ENCODE results near the gene COLEC11.

COLEC11 gene

GRCh38 chr2:3641181-3641580, 46.3 kb downstream of the COLEC11 start:
- no peak for DNase-seq

- DNase-seq: no peak
These were observed 47.0 kb downstream of the COLEC11 start for GRCh38 chr2:3641841-3642421.

GRCh38 chr2:3642521-3643215, 47.8 kb downstream of the COLEC11 start:
- DNase-seq: no peak

GRCh38 chr2:3643371-3644245, 48.7 kb downstream of the COLEC11 start:
- DNase-seq: no peak

GRCh38 chr2:3644246-3644525, 49.3 kb downstream of the COLEC11 start:
- DNase-seq: no peak

- no peak for DNase-seq
These were observed 50.1 kb downstream of the COLEC11 start for GRCh38 chr2:3644891-3645605.

GRCh38 chr2:3645745-3646389, 51.0 kb downstream of the COLEC11 start:
- DNase-seq: no peak

GRCh38 chr2:3646446-3646845, 51.5 kb downstream of the COLEC11 start:
- DNase-seq: no peak

- no peak for DNase-seq
These were observed 52.3 kb downstream of the COLEC11 start for GRCh38 chr2:3647246-3647645.

- no peak for DNase-seq
These were observed 53.1 kb downstream of the COLEC11 start for GRCh38 chr2:3647831-3648651.

- no peak for DNase-seq
These were observed 53.8 kb downstream of the COLEC11 start for GRCh38 chr2:3648652-3649177.

- no peak for DNase-seq
These were observed 54.7 kb downstream of the COLEC11 start for GRCh38 chr2:3649581-3649980.

GRCh38 chr2:3650140-3650920, 55.4 kb downstream of the COLEC11 start:
- no peak for DNase-seq

- no peak for DNase-seq
These were observed 57.1 kb downstream of the COLEC11 start for GRCh38 chr2:3651691-3652648.

- no peak for DNase-seq
These were observed 58.1 kb downstream of the COLEC11 start for GRCh38 chr2:3652896-3653625.

GRCh38 chr2:3654011-3654410, 59.1 kb downstream of the COLEC11 start:
- DNase-seq: no peak

- DNase-seq: no peak
These were observed 59.8 kb downstream of the COLEC11 start for GRCh38 chr2:3654531-3655225.

Measured in NK-92 treated with Interleukin-12 subunit alpha and Interleukin-12 subunit beta, amount 100 ng/mL, for 24 hours (cell line).